GM12872 (cell line): Measurements from ENCODE around the gene TARBP1.

ENCODE experiments used
- TF ChIP-seq, protein P1 (sequence below): IDR thresholded peaks from 3 replicates; pipeline ENCODE4 v1.5.1; 2011; ENCODE audit warnings: low read depth, mild to moderate bottlenecking, low read length, moderate library complexity; ENCODE audit not compliant: insufficient read depth

The TARBP1 gene

GRCh38 chr1:234342774-234343173 lies 136.2 kb downstream of the TARBP1 start:
- TF ChIP-seq, protein P1, sequence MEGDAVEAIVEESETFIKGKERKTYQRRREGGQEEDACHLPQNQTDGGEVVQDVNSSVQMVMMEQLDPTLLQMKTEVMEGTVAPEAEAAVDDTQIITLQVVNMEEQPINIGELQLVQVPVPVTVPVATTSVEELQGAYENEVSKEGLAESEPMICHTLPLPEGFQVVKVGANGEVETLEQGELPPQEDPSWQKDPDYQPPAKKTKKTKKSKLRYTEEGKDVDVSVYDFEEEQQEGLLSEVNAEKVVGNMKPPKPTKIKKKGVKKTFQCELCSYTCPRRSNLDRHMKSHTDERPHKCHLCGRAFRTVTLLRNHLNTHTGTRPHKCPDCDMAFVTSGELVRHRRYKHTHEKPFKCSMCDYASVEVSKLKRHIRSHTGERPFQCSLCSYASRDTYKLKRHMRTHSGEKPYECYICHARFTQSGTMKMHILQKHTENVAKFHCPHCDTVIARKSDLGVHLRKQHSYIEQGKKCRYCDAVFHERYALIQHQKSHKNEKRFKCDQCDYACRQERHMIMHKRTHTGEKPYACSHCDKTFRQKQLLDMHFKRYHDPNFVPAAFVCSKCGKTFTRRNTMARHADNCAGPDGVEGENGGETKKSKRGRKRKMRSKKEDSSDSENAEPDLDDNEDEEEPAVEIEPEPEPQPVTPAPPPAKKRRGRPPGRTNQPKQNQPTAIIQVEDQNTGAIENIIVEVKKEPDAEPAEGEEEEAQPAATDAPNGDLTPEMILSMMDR: no peak
